ENCODE results near the gene CST2. TPM values are rescaled to one million over a fixed set of nuclear protein-coding genes. Genes with fewer than 3 reads are reported as not detected.

CST2 gene
- total and polyA plus RNA-seq, 2 experiments from 2014 or later = not detected

- DNase-seq (ENCODE audit: low spot score) (no peak), ATAC-seq (no peak)
- Histone ChIP-seq H3F3A (replicated peaks; ENCODE audit: low read depth) (no peaks in the 10 kb centered on the region), H3K27ac (ENCODE audit: low read depth) (no peak overlapping the region), H3K36me3 (ENCODE audit: insufficient read depth) (no peaks in the 10 kb centered on the region), H3K4me3 (no peak overlapping the region), H3K4me2 (no peak overlapping the region), H2AFZ (no peak overlapping the region), H3K27me3 (ENCODE audit: insufficient read depth) (no peaks in the 10 kb centered on the region), H3K79me2 (replicated peaks; ENCODE audit: insufficient read depth) (no peaks in the 10 kb centered on the region), H4K20me1 (replicated peaks; ENCODE audit: insufficient read depth) (no peaks in the 10 kb centered on the region), H3K4me1 (ENCODE audit: insufficient read depth) (no peaks in the 10 kb centered on the region), H3K9me2 (ENCODE audit: insufficient read depth) (0 out of 2 replicates have a peak, but pooled peaks cover 12% of the 10 kb centered on the region)
- Mint-ChIP-seq H3K9me3 (no peaks in the 10 kb centered on the region; the same call in 2 of the 3 replicates), H3K4me3 (no peak overlapping the region), H3K27me3 (ENCODE audit: insufficient read depth, low read depth, poor library complexity) (no peaks in the 10 kb centered on the region), H3K36me3 (ENCODE audit: low read depth) (no peaks in the 10 kb centered on the region), H3K4me1 (no peaks in the 10 kb centered on the region; the same call in 2 of the 3 replicates), H3K27ac (no peak overlapping the region)
- TF ChIP-seq CTCF (conservative IDR thresholded peaks at IDR 0.05; ENCODE audit: low read depth in 2 of 2) (no peak), POLR2AphosphoS5 (IDR thresholded peaks at IDR 0.05; ENCODE audit: low read depth) (no peak), JUNB (IDR thresholded peaks at IDR 0.05; ENCODE audit: unreplicated experiment) (no peak), EZH2 (IDR thresholded peaks at IDR 0.05; ENCODE audit: low read depth, unreplicated experiment) (no peak), ZNF462 (CRISPR knock-in tag; IDR thresholded peaks at IDR 0.05) (no peak), CREB1 (CRISPR knock-in tag; IDR thresholded peaks at IDR 0.05; ENCODE audit: low read depth) (no peak), ZNF331 (CRISPR knock-in tag; IDR thresholded peaks at IDR 0.05; ENCODE audit: low read depth) (no peak), ZNF114 (CRISPR knock-in tag; IDR thresholded peaks at IDR 0.05) (no peak), EZH2phosphoT487 (IDR thresholded peaks at IDR 0.05; ENCODE audit: unreplicated experiment) (no peak), NANOG (IDR thresholded peaks at IDR 0.05; ENCODE audit: borderline replicate concordance) (no peak)
Observed at GRCh38 chr20:23783447-23783846, 43.1 kb downstream of the CST2 start.
